SU-DHL-6 (cell line): Measurements from ENCODE around the gene SYNDIG1.

Experiments used
- H2AFZ ChIP-seq: fragments of 200-600 bp; sonication (generic); 2 replicates; pipeline ENCODE4 v1.6.1; 2014; ENCODE audit warnings: low read depth, mild to moderate bottlenecking, moderate library complexity, mixed read lengths, antibody characterized with exemption, low read length; ENCODE audit not compliant: severe bottlenecking
- H3F3A ChIP-seq: fragments of 200-600 bp; shearing (Covaris generic); 2 replicates; pipeline ENCODE4 v1.6.0; 2016; ENCODE audit warnings: antibody characterized with exemption, mild to moderate bottlenecking; ENCODE audit not compliant: insufficient read depth
- H3K27ac ChIP-seq: fragments of 200-600 bp; sonication (generic); 2 replicates; pipeline ENCODE4 v1.5.1; 2016; ENCODE audit warnings: low read depth, mild to moderate bottlenecking, low read length, moderate library complexity, mixed read lengths
- H3K27me3 ChIP-seq: fragments of 200-600 bp; sonication (generic), shearing (Covaris generic); 2 replicates; pipeline ENCODE4 v1.6.0; 2014; ENCODE audit warnings: mild to moderate bottlenecking, low read length
- H3K36me3 ChIP-seq: fragments of 200-600 bp; sonication (generic); 2 replicates; pipeline ENCODE4 v1.6.1; 2014; ENCODE audit warnings: mild to moderate bottlenecking, low read length, mixed read lengths
- H3K4me2 ChIP-seq: fragments of 300-600, 200-600 bp; shearing (Covaris generic), sonication (generic); 2 replicates; pipeline ENCODE4 v1.6.0; 2014; ENCODE audit warnings: low read length, low read depth, mild to moderate bottlenecking; ENCODE audit not compliant: poor library complexity, severe bottlenecking
- H3K4me3 ChIP-seq: fragments of 200-600 bp; sonication (generic); 2 replicates; pipeline ENCODE4 v1.5.1; 2014; ENCODE audit warnings: antibody characterized with exemption, low read length, mild to moderate bottlenecking, mixed read lengths; ENCODE audit not compliant: insufficient read depth, poor library complexity, severe bottlenecking
- H3K79me2 ChIP-seq: fragments of 200-600 bp; sonication (generic); 2 replicates; pipeline ENCODE4 v1.6.1; 2014; ENCODE audit warnings: mild to moderate bottlenecking, low read length, moderate library complexity; ENCODE audit not compliant: insufficient read depth
- H3K9ac ChIP-seq: fragments of 200-600 bp; sonication (generic); 2 replicates; pipeline ENCODE4 v1.7.0; 2014; ENCODE audit warnings: mild to moderate bottlenecking, low read length
- H3K9me2 ChIP-seq: fragments of 200-600 bp; sonication (generic); replicated peaks from 2 replicates; pipeline ENCODE4 v1.6.1; 2014; ENCODE audit warnings: low read length; ENCODE audit not compliant: insufficient read depth
- H3K9me3 ChIP-seq: fragments of 200-600 bp; sonication (generic); 2 replicates; pipeline ENCODE4 v1.6.1; 2014; ENCODE audit warnings: low read length, mixed read lengths; ENCODE audit not compliant: insufficient read depth
- H4K20me1 ChIP-seq: fragments of 200-600 bp; sonication (generic); 2 replicates; pipeline ENCODE4 v1.6.1; 2014; ENCODE audit warnings: low read depth, mild to moderate bottlenecking, antibody characterized with exemption, low read length, moderate library complexity, mixed read lengths
- CTCF ChIP-seq: fragments of 200-600 bp; sonication (generic); IDR thresholded peaks from one replicate; pipeline ENCODE4 v1.5.1; 2017; ENCODE audit warnings: antibody characterized with exemption, mild to moderate bottlenecking, low read length, moderate library complexity; ENCODE audit not compliant: insufficient read depth, poor library complexity, severe bottlenecking
- EZH2phosphoT487 ChIP-seq: fragments of 200-600 bp; sonication (generic), shearing (Covaris generic); conservative IDR thresholded peaks from 2 replicates; pipeline ENCODE4 v1.6.1; 2018; ENCODE audit warnings: mild to moderate bottlenecking, antibody characterized with exemption, low read length, moderate library complexity, mixed read lengths

SYNDIG1 gene

GRCh38 chr20:24544371-24544770, 74.9 kb downstream of the SYNDIG1 start:
- Histone ChIP-seq H3K9ac (no peak overlapping the region), H3K27me3 (no peaks in the 10 kb centered on the region), H3K27ac (no peak overlapping the region), H3K36me3 (no peaks in the 10 kb centered on the region), H3F3A (no peaks in the 10 kb centered on the region), H3K9me3 (no peaks in the 10 kb centered on the region), H3K4me3 (no peak overlapping the region), H2AFZ (no peak overlapping the region), H3K79me2 (no peaks in the 10 kb centered on the region), H3K9me2 (no peaks in the 10 kb centered on the region), H4K20me1 (no peaks in the 10 kb centered on the region), H3K4me2 (no peak overlapping the region)
- TF ChIP-seq EZH2phosphoT487, result no peak

GRCh38 chr20:24545168-24545567, 75.7 kb downstream of the SYNDIG1 start:
- H2AFZ ChIP-seq, result no peak overlapping the region
- H3K9me3 ChIP-seq, result no peaks in the 10 kb centered on the region
- H4K20me1 ChIP-seq, result no peaks in the 10 kb centered on the region
- H3K9me2 ChIP-seq, result no peaks in the 10 kb centered on the region
- H3K27ac ChIP-seq, result no peak overlapping the region
- no peaks in the 10 kb centered on the region for H3F3A ChIP-seq
- no peak overlapping the region for H3K4me2 ChIP-seq
- no peak for TF ChIP-seq EZH2phosphoT487
- TF ChIP-seq CTCF, result no peak
- H3K27me3 ChIP-seq, result no peaks in the 10 kb centered on the region
- H3K9ac ChIP-seq, result no peak overlapping the region
- H3K4me3 ChIP-seq, result no peak overlapping the region
- H3K79me2 ChIP-seq, result no peaks in the 10 kb centered on the region
- H3K36me3 ChIP-seq, result no peaks in the 10 kb centered on the region

GRCh38 chr20:24546232-24546892, 76.9 kb downstream of the SYNDIG1 start:
- H4K20me1 ChIP-seq, result no peaks in the 10 kb centered on the region
- H3K36me3 ChIP-seq, result no peaks in the 10 kb centered on the region
- H3K27me3 ChIP-seq, result no peaks in the 10 kb centered on the region
- H2AFZ ChIP-seq, result no peak overlapping the region
- H3K4me3 ChIP-seq, result no peak overlapping the region
- no peak overlapping the region for H3K9ac ChIP-seq
- TF ChIP-seq EZH2phosphoT487 (no peak), CTCF (no peak)
- H3K4me2 ChIP-seq, result no peak overlapping the region
- no peaks in the 10 kb centered on the region for H3K79me2 ChIP-seq
- H3K9me3 ChIP-seq, result no peaks in the 10 kb centered on the region
- H3K9me2 ChIP-seq, result no peaks in the 10 kb centered on the region
- H3K27ac ChIP-seq, result no peak overlapping the region
- no peaks in the 10 kb centered on the region for H3F3A ChIP-seq

- Histone ChIP-seq H4K20me1 (no peaks in the 10 kb centered on the region), H3K27ac (no peak overlapping the region), H3K9ac (no peak overlapping the region), H3F3A (no peaks in the 10 kb centered on the region), H3K9me3 (no peaks in the 10 kb centered on the region), H3K9me2 (no peaks in the 10 kb centered on the region), H3K36me3 (no peaks in the 10 kb centered on the region), H3K79me2 (no peaks in the 10 kb centered on the region), H3K27me3 (no peaks in the 10 kb centered on the region), H3K4me3 (no peak overlapping the region), H3K4me2 (no peak overlapping the region), H2AFZ (no peak overlapping the region)
- no peak for TF ChIP-seq EZH2phosphoT487
- TF ChIP-seq CTCF, result no peak
Measured at GRCh38 chr20:24547967-24548366, 78.5 kb downstream of the SYNDIG1 start.
